ENCODE results near the gene RTF2.
A peak's percentile ranks its signal among the peaks of the same experiment; 100 is the strongest.

The RTF2 gene

GRCh38 chr20:56468316-56469076, at the start of gene RTF2:
Gene RTF2 (plus strand): TSS chr20:56468627. CDS start chr20:56468698, 71 bp downstream.
- Histone ChIP-seq H3K27me3 (ENCODE audit: low read depth, low read length) (no peaks in the 10 kb centered on the region), H3K4me3 (ENCODE audit: low read depth in 1 of 2, low read length in 2 of 2) (peak within 1 kb of the TSS; percentile 93 to 97)

GRCh38 chr20:56420028-56420427, 48.4 kb upstream of the RTF2 start:
- no peaks in the 10 kb centered on the region for H3K36me3 ChIP-seq (ENCODE audit: control insufficient read depth in 1 of 2, insufficient read depth in 2 of 2, low read length in 2 of 2)
- H3K4me1 ChIP-seq (ENCODE audit: control insufficient read depth in 1 of 2, insufficient read depth in 2 of 2, low read length in 2 of 2) = peaks cover 0 to 3% of the 10 kb centered on the region in 2 donors
- H3K27me3 ChIP-seq (ENCODE audit: low read depth, low read length) = no peaks in the 10 kb centered on the region
- H3K9me3 ChIP-seq (ENCODE audit: control insufficient read depth in 1 of 2, low read length in 2 of 2) = no peaks in the 10 kb centered on the region
- H3K27ac ChIP-seq (ENCODE audit: low read length) = no peak overlapping the region
- no peak overlapping the region for H3K4me3 ChIP-seq (ENCODE audit: low read depth in 1 of 2, low read length in 2 of 2)

More at GRCh38 chr20:56468316-56469076, at the start of gene RTF2:
- Histone ChIP-seq H3K36me3 (ENCODE audit: control insufficient read depth in 1 of 2, insufficient read depth in 2 of 2, low read length in 2 of 2) (peaks cover 4 to 8% of the 10 kb centered on the region in 2 donors), H3K4me1 (ENCODE audit: control insufficient read depth in 1 of 2, insufficient read depth in 2 of 2, low read length in 2 of 2) (peaks cover 4 to 24% of the 10 kb centered on the region in 2 donors), H3K9me3 (ENCODE audit: control insufficient read depth in 1 of 2, low read length in 2 of 2) (no peaks in the 10 kb centered on the region), H3K27ac (ENCODE audit: low read length) (peak within 1 kb of the TSS; percentile 94)

- Histone ChIP-seq H3K27me3 (ENCODE audit: low read depth, low read length) (no peaks in the 10 kb centered on the region), H3K4me3 (ENCODE audit: low read depth in 1 of 2, low read length in 2 of 2) (no peak overlapping the region), H3K9me3 (ENCODE audit: control insufficient read depth in 1 of 2, low read length in 2 of 2) (no peaks in the 10 kb centered on the region), H3K4me1 (ENCODE audit: control insufficient read depth in 1 of 2, insufficient read depth in 2 of 2, low read length in 2 of 2) (peaks cover 0 to 3% of the 10 kb centered on the region in 2 donors), H3K36me3 (ENCODE audit: control insufficient read depth in 1 of 2, insufficient read depth in 2 of 2, low read length in 2 of 2) (no peaks in the 10 kb centered on the region), H3K27ac (ENCODE audit: low read length) (no peak overlapping the region)
Observed at GRCh38 chr20:56420940-56421688, 47.3 kb upstream of the RTF2 start.

- Histone ChIP-seq H3K27ac (ENCODE audit: low read length) (no peak overlapping the region), H3K27me3 (ENCODE audit: low read depth, low read length) (no peaks in the 10 kb centered on the region), H3K9me3 (ENCODE audit: control insufficient read depth in 1 of 2, low read length in 2 of 2) (no peaks in the 10 kb centered on the region), H3K36me3 (ENCODE audit: control insufficient read depth in 1 of 2, insufficient read depth in 2 of 2, low read length in 2 of 2) (no peaks in the 10 kb centered on the region), H3K4me3 (ENCODE audit: low read depth in 1 of 2, low read length in 2 of 2) (no peak overlapping the region), H3K4me1 (ENCODE audit: control insufficient read depth in 1 of 2, insufficient read depth in 2 of 2, low read length in 2 of 2) (peaks cover 0 to 3% of the 10 kb centered on the region in 2 donors)
Observed at GRCh38 chr20:56422076-56422823, 46.2 kb upstream of the RTF2 start.

- peak overlapping the region; percentile 1 for H3K27ac ChIP-seq (ENCODE audit: low read length)
- H3K36me3 ChIP-seq (ENCODE audit: control insufficient read depth in 1 of 2, insufficient read depth in 2 of 2, low read length in 2 of 2) = no peaks in the 10 kb centered on the region
- H3K9me3 ChIP-seq (ENCODE audit: control insufficient read depth in 1 of 2, low read length in 2 of 2) = no peaks in the 10 kb centered on the region
- H3K4me1 ChIP-seq (ENCODE audit: control insufficient read depth in 1 of 2, insufficient read depth in 2 of 2, low read length in 2 of 2) = peaks cover 0 to 3% of the 10 kb centered on the region in 2 donors
- no peaks in the 10 kb centered on the region for H3K27me3 ChIP-seq (ENCODE audit: low read depth, low read length)
- no peak overlapping the region for H3K4me3 ChIP-seq (ENCODE audit: low read depth in 1 of 2, low read length in 2 of 2)
Observed at GRCh38 chr20:56422824-56423189, 45.6 kb upstream of the RTF2 start.

- Histone ChIP-seq H3K27ac (ENCODE audit: low read length) (peak overlapping the region; percentile 1), H3K4me3 (ENCODE audit: low read depth in 1 of 2, low read length in 2 of 2) (no peak overlapping the region), H3K9me3 (ENCODE audit: control insufficient read depth in 1 of 2, low read length in 2 of 2) (no peaks in the 10 kb centered on the region), H3K4me1 (ENCODE audit: control insufficient read depth in 1 of 2, insufficient read depth in 2 of 2, low read length in 2 of 2) (peaks cover 0 to 4% of the 10 kb centered on the region in 2 donors), H3K36me3 (ENCODE audit: control insufficient read depth in 1 of 2, insufficient read depth in 2 of 2, low read length in 2 of 2) (no peaks in the 10 kb centered on the region), H3K27me3 (ENCODE audit: low read depth, low read length) (no peaks in the 10 kb centered on the region)
Observed at GRCh38 chr20:56423211-56423610, 45.2 kb upstream of the RTF2 start.

GRCh38 chr20:56423886-56424285, 44.5 kb upstream of the RTF2 start:
- peaks cover 0 to 11% of the 10 kb centered on the region in 2 donors for H3K4me1 ChIP-seq (ENCODE audit: control insufficient read depth in 1 of 2, insufficient read depth in 2 of 2, low read length in 2 of 2)
- H3K27ac ChIP-seq (ENCODE audit: low read length) = no peak overlapping the region
- no peaks in the 10 kb centered on the region for H3K9me3 ChIP-seq (ENCODE audit: control insufficient read depth in 1 of 2, low read length in 2 of 2)
- no peak overlapping the region for H3K4me3 ChIP-seq (ENCODE audit: low read depth in 1 of 2, low read length in 2 of 2)
- H3K36me3 ChIP-seq (ENCODE audit: control insufficient read depth in 1 of 2, insufficient read depth in 2 of 2, low read length in 2 of 2) = no peaks in the 10 kb centered on the region
- H3K27me3 ChIP-seq (ENCODE audit: low read depth, low read length) = no peaks in the 10 kb centered on the region

- no peaks in the 10 kb centered on the region for H3K36me3 ChIP-seq (ENCODE audit: control insufficient read depth in 1 of 2, insufficient read depth in 2 of 2, low read length in 2 of 2)
- H3K27ac ChIP-seq (ENCODE audit: low read length) = no peak overlapping the region
- peaks cover 0 to 11% of the 10 kb centered on the region in 2 donors for H3K4me1 ChIP-seq (ENCODE audit: control insufficient read depth in 1 of 2, insufficient read depth in 2 of 2, low read length in 2 of 2)
- no peaks in the 10 kb centered on the region for H3K27me3 ChIP-seq (ENCODE audit: low read depth, low read length)
- no peak overlapping the region for H3K4me3 ChIP-seq (ENCODE audit: low read depth in 1 of 2, low read length in 2 of 2)
- no peaks in the 10 kb centered on the region for H3K9me3 ChIP-seq (ENCODE audit: control insufficient read depth in 1 of 2, low read length in 2 of 2)
Observed at GRCh38 chr20:56424931-56425330, 43.5 kb upstream of the RTF2 start.

- Histone ChIP-seq H3K27me3 (ENCODE audit: low read depth, low read length) (no peaks in the 10 kb centered on the region), H3K27ac (ENCODE audit: low read length) (no peak overlapping the region), H3K36me3 (ENCODE audit: control insufficient read depth in 1 of 2, insufficient read depth in 2 of 2, low read length in 2 of 2) (no peaks in the 10 kb centered on the region), H3K4me1 (ENCODE audit: control insufficient read depth in 1 of 2, insufficient read depth in 2 of 2, low read length in 2 of 2) (peaks cover 0 to 11% of the 10 kb centered on the region in 2 donors), H3K9me3 (ENCODE audit: control insufficient read depth in 1 of 2, low read length in 2 of 2) (no peaks in the 10 kb centered on the region), H3K4me3 (ENCODE audit: low read depth in 1 of 2, low read length in 2 of 2) (no peak overlapping the region)
Observed at GRCh38 chr20:56426026-56426425, 42.4 kb upstream of the RTF2 start.

GRCh38 chr20:56426926-56427325, 41.5 kb upstream of the RTF2 start:
- Histone ChIP-seq H3K36me3 (ENCODE audit: control insufficient read depth in 1 of 2, insufficient read depth in 2 of 2, low read length in 2 of 2) (no peaks in the 10 kb centered on the region), H3K9me3 (ENCODE audit: control insufficient read depth in 1 of 2, low read length in 2 of 2) (no peaks in the 10 kb centered on the region), H3K27me3 (ENCODE audit: low read depth, low read length) (no peaks in the 10 kb centered on the region), H3K4me3 (ENCODE audit: low read depth in 1 of 2, low read length in 2 of 2) (no peak overlapping the region), H3K4me1 (ENCODE audit: control insufficient read depth in 1 of 2, insufficient read depth in 2 of 2, low read length in 2 of 2) (peaks cover 0 to 11% of the 10 kb centered on the region in 2 donors), H3K27ac (ENCODE audit: low read length) (no peak overlapping the region)

- Histone ChIP-seq H3K27ac (ENCODE audit: low read length) (no peak overlapping the region), H3K36me3 (ENCODE audit: control insufficient read depth in 1 of 2, insufficient read depth in 2 of 2, low read length in 2 of 2) (no peaks in the 10 kb centered on the region), H3K27me3 (ENCODE audit: low read depth, low read length) (no peaks in the 10 kb centered on the region), H3K4me3 (ENCODE audit: low read depth in 1 of 2, low read length in 2 of 2) (no peak overlapping the region), H3K9me3 (ENCODE audit: control insufficient read depth in 1 of 2, low read length in 2 of 2) (no peaks in the 10 kb centered on the region), H3K4me1 (ENCODE audit: control insufficient read depth in 1 of 2, insufficient read depth in 2 of 2, low read length in 2 of 2) (peaks cover 0 to 9% of the 10 kb centered on the region in 2 donors)
Observed at GRCh38 chr20:56427797-56428196, 40.6 kb upstream of the RTF2 start.
